Medulla oblongata (tissue), 1 donor: ENCODE results near the gene BSG.
A peak's percentile ranks its signal among the peaks of the same experiment; 100 is the strongest.
"Not testable (repeated sequence)": the region's sequence is repeated elsewhere in the genome, so short reads cannot be mapped to it uniquely, and the experiment has no call there.

Source experiments
- DNase-seq: peaks from one replicate; pipeline ENCODE4 v3.0.0-alpha.2; 2015; ENCODE audit errors: extremely low spot score

Gene BSG

GRCh38 chr19:604355-604754, 32.0 kb downstream of the BSG start:
- DNase-seq = no peak

- not testable (repeated sequence) for DNase-seq
Measured at GRCh38 chr19:605061-605971, 32.9 kb downstream of the BSG start.

- DNase-seq = peak; percentile 58
Measured at GRCh38 chr19:607301-608154, 35.1 kb downstream of the BSG start.

GRCh38 chr19:608155-609003, 36.0 kb downstream of the BSG start:
- no peak for DNase-seq

- DNase-seq = peak; percentile 85
Measured at GRCh38 chr19:609004-609346, 36.6 kb downstream of the BSG start.

- DNase-seq = no peak
Measured at GRCh38 chr19:610071-610800, 37.8 kb downstream of the BSG start.

- no peak for DNase-seq
Measured at GRCh38 chr19:610801-611480, 38.5 kb downstream of the BSG start.

DNA sequence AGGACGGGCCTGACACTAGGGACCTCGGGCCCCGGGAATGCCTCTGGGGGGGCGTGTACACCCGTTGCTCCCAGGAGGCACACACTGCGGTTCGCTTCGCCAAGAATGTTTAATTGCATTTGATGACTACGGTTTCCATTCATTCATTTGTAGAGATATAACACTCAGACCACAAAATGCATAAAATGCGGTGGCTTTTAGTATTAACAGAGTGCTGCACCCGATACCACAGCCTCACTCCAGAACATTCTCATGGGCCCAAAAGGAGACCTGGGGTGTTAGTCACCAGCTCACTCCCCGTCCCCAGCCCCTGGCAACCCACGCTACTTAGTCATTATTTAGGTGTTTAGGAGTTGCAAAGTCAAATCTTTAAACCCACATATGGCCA, 39.1 kb downstream of the BSG start:
- no peak for DNase-seq

GRCh38 chr19:612941-613340, 40.5 kb downstream of the BSG start:
- DNase-seq = no peak

- DNase-seq = no peak
Measured at GRCh38 chr19:613732-614567, 41.6 kb downstream of the BSG start.

DNA sequence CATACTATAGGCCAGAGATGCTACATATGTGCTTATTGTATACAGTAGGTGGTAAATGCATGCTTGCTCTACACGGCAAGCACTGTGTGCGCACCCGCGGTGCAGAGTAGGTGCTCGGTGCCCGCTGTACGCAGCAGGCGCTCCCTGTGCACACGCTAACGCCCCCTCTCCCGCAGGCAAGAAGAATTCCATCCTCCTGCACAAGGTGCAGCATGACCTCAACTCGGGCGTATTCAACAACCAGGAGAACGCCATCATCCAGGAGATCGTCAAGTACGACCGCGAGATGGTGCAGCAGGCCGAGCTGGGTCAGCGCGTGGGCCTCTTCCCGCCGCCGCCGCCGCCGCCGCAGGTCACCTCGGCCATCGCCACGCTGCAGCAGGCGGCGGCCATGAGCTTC, 43.2 kb downstream of the BSG start:
- no peak for DNase-seq

DNA sequence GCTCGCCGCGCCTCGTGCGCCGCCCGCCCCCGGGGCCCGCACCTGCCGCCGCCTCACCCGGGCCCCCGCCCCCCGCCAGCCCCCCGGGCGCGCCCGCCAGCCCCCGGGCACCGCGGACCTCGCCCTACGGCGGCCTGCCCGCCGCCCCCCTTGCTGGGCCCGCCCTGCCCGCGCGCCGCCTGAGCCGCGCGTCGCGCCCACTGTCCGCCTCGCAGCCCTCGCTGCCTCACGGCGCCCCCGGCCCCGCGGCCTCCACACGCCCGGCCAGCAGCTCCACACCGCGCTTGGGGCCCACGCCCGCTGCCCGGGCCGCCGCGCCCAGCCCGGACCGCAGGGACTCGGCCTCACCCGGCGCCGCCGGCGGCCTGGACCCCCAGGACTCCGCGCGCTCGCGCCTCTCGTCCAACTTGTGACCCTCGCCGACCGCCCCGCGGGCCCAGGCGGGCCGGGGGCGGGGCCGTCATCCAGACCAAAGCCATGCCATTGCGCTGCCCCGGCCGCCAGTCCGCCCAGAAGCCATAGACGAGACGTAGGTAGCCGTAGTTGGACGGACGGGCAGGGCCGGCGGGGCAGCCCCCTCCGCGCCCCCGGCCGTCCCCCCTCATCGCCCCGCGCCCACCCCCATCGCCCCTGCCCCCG, 43.8 kb downstream of the BSG start:
- DNase-seq = no peak

DNA sequence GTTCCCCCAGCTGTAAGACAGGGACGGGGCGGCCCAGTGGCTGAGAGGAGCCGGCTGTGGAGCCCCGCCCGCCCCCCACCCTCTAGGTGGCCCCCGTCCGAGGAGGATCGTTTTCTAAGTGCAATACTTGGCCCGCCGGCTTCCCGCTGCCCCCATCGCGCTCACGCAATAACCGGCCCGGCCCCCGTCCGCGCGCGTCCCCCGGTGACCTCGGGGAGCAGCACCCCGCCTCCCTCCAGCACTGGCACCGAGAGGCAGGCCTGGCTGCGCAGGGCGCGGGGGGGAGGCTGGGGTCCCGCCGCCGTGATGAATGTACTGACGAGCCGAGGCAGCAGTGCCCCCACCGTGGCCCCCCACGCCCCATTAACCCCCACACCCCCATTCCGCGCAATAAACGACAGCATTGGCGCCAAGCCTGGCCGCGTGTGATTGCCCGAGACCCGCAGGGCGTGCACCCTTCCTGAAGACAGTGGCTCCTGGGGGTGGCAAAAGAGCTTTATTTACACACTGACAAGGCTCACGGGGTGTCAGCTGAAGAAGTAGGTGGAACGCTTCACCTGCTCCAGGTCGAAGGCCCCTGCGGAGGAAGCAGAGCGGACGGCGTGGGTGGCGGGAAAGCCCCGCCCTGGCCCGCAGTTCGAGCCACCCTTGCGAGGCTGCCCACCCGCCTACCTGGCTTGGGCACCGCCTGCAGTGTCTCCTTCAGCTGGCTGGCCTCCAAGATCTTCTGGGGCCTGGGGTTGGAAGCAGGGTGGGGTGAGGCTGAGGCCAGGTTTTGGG, 44.5 kb downstream of the BSG start:
- DNase-seq = no peak

DNA sequence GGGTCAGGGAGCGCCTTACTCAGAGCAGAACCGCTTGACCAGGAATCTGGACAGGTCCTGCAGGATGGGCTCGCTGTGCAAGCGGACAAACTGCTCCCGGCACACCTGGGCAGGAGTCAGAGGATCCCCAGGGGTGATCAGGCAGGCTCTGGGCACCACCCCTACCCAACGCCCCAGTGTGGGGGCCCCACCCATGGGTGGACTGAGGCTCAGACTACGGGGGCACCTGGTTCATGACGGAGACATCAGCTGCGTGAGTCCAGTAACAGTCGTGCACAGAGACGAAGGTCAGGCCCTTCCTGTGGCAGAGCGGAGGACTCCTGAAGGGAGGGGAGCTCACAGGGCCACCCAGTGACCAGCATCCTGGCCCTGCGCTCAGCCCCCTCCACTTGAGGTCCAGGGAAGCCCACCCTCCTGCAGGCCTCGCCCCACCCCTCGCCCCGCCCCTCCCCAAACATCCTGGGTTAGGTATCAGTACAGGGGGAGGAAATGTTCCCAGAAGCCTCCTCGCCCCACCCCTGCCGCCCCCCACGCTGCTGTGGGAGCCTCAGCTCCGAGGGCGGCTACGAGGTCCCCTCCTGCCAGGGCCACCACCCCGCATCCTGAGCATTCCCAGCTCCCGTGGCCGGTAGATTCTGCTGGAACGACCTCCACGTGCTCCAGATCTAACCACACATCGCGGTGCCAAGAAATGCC, 45.3 kb downstream of the BSG start:
- DNase-seq = no peak

DNA sequence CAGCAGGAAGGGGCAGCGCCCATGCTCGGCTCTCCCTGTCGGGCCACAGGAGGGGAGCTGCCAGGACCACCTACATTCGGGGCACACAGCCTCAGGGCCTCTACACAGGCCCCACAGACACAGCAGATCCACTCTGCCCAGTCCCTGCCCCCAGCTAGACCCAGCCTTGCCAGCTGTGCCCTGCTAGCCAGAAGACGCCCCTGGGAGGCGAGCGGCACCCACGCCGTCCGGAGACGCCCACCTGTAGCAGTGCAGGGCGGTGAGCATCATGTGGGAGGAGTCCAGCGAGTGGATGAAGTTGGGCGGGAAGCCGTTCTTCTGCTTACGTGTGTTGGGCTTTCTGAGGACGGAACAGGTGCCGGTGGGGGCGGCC, 45.8 kb downstream of the BSG start:
- no peak for DNase-seq

DNA sequence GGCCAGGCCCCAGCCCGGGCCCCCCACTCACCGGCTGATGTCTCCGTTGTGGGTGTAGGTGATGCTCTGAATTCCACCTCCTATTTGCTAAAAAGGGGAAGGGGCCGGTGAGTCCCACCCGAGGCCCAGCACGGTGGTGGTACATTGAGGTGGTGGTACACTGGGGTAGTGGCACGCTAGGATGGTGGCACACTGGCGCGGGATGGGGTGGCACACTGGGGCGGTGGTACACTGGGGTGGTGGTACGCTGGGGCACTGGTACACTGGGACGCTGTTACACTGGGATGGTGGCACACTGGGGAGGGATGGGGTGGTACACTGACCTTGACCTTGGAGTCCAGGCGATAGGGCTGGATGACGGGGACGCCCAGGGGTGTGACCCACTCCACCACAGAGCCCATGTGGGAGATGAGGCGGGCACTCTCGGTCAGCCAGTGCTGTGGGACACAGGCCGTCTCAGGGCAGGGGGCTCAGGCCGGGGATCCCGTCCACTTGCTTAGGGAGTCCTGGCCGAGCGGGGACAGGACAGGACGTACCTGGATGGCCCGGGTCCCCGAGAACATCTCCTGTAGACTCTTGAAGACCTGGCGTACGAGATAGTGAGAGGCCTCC, 46.4 kb downstream of the BSG start:
- no peak for DNase-seq

GRCh38 chr19:619286-620002, 47.0 kb downstream of the BSG start:
- no peak for DNase-seq
